ENCODE measurements around the gene MYL7. TPM values are rescaled to one million over a fixed set of nuclear protein-coding genes. Genes with fewer than 3 reads are reported as not detected.

Gene MYL7
- total RNA-seq, 6 experiments from 2014 or later, result 0.30 to 0.64 (median 0.49) TPM; not detected in 2

DNA sequence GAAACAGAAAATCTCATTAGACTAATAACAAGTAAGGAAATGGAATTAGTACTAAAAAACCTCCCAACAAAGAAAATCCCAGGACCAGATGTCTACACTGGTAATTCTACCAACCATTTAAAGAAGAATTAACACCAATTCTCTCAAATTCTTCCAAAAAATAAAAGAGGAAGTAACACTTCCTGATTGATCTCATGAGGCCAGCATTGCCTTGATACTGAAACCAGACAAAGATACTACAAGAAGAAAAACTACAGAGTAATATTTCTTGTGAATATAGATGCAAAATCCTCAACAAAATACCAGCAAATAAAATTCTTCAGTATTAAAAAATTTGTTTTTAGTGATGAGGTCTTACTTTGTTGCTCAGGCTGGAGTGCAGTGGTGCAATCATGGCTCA, 26.8 kb upstream of the MYL7 start:
- DNase-seq, result no peak
- Mint-ChIP-seq H3K4me1 (ENCODE audit: low read depth) (peaks cover 20% of the 10 kb centered on the region), H3K27ac (no peak overlapping the region), H3K4me3 (no peak overlapping the region), H3K27me3 (ENCODE audit: insufficient read depth) (peaks cover 18% of the 10 kb centered on the region; the same call in 1 of the 2 replicates), H3K36me3 (ENCODE audit: low read depth) (no peaks in the 10 kb centered on the region), H3K9me3 (no peaks in the 10 kb centered on the region)
- TF ChIP-seq, protein P1, sequence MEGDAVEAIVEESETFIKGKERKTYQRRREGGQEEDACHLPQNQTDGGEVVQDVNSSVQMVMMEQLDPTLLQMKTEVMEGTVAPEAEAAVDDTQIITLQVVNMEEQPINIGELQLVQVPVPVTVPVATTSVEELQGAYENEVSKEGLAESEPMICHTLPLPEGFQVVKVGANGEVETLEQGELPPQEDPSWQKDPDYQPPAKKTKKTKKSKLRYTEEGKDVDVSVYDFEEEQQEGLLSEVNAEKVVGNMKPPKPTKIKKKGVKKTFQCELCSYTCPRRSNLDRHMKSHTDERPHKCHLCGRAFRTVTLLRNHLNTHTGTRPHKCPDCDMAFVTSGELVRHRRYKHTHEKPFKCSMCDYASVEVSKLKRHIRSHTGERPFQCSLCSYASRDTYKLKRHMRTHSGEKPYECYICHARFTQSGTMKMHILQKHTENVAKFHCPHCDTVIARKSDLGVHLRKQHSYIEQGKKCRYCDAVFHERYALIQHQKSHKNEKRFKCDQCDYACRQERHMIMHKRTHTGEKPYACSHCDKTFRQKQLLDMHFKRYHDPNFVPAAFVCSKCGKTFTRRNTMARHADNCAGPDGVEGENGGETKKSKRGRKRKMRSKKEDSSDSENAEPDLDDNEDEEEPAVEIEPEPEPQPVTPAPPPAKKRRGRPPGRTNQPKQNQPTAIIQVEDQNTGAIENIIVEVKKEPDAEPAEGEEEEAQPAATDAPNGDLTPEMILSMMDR (IDR thresholded peaks at IDR 0.05), result no peak

DNA sequence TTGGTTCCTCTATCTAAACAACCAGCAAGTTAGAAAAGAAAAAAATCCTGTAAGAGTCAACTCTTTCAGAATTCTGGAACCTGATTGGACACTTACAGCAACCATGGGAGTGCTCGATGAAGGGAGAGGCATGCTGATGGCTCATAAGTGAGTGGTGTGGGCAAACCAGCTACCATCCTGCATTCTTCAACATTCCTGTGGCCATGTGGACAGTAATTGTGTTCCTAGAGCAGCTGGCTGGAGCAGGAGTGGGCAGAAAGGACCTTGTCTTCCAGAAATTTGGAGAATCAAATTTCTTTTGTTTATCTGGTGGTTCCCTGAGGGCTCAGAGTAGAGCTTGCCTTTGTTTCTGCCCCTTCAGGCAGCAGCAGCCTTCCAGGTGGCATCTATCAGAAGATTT, 22.5 kb upstream of the MYL7 start:
- peak overlapping the region; percentile 80 for H3K27ac Mint-ChIP-seq
- H3K36me3 Mint-ChIP-seq (ENCODE audit: low read depth), result no peaks in the 10 kb centered on the region
- peaks cover 33% of the 10 kb centered on the region for H3K4me1 Mint-ChIP-seq (ENCODE audit: low read depth)
- TF ChIP-seq, protein P1 (IDR thresholded peaks at IDR 0.05), result no peak
- peaks cover 19% of the 10 kb centered on the region for H3K27me3 Mint-ChIP-seq (ENCODE audit: insufficient read depth)
- H3K9me3 Mint-ChIP-seq, result no peaks in the 10 kb centered on the region
- DNase-seq, result peak; percentile 95
- H3K4me3 Mint-ChIP-seq, result peak overlapping the region; percentile 53

DNA sequence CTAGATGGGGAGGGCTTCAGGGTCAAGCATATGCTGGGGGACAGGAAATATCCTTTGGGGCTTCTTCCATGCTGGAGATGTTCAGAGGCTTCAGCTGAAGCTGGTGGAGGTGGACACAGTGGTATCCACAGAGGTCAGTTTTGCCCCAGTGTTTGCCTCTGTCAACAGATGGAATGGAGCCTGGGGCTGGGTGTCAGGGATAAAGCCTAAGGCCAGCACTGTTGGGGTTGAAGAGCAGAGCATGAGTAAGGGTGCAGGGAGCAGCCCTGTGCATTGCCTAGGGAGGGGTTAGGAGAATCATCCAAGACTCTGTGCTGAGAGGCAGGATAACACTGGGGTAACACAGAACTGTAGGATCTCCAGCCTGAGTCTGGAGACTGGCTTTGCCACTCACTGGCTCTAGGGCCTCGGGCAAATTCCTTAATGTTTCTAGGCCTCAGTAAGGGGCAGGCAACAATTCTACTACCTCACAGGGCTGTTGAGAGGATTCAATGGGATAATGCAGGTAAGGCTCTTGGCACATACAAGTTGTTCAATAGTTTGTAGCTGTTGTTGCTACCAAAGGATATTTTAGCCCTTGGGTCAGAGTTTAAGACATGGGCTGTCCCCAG, 21.8 kb upstream of the MYL7 start:
- no peaks in the 10 kb centered on the region for H3K36me3 Mint-ChIP-seq (ENCODE audit: low read depth)
- H3K4me3 Mint-ChIP-seq, result peak overlapping the region; percentile 53
- H3K9me3 Mint-ChIP-seq, result no peaks in the 10 kb centered on the region
- TF ChIP-seq, protein P1 (IDR thresholded peaks at IDR 0.05), result no peak
- H3K27me3 Mint-ChIP-seq (ENCODE audit: insufficient read depth), result peaks cover 18% of the 10 kb centered on the region
- peak overlapping the region; percentile 80 for H3K27ac Mint-ChIP-seq
- peaks cover 33% of the 10 kb centered on the region for H3K4me1 Mint-ChIP-seq (ENCODE audit: low read depth)
- peak; percentile 6 for DNase-seq

DNA sequence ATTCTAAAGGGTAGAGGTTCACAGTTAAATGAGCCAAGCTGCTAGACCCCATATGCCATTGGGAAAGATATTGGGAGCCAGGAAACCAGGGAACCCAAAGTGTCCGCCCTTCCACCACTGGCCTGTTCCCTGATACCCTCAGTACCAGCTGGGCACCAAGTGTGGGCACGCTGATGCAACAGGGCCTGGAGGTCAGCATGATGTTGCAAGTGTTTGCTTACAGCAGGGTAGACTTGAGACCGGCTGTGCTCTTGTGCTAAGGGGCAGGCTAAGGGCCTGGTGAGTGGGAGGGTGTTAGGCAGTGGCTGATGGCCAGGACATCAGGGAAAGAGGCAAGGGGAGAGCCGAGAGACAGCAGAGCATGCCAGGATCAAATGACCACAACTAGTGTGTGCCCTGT, 21.0 kb upstream of the MYL7 start:
- Mint-ChIP-seq H3K27ac (peak overlapping the region; percentile 80; the same call in 1 of the 2 replicates), H3K36me3 (ENCODE audit: low read depth) (no peaks in the 10 kb centered on the region), H3K4me3 (no peak overlapping the region), H3K4me1 (ENCODE audit: low read depth) (peaks cover 33% of the 10 kb centered on the region), H3K9me3 (no peaks in the 10 kb centered on the region), H3K27me3 (ENCODE audit: insufficient read depth) (peaks cover 11% of the 10 kb centered on the region)
- no peak for DNase-seq
- TF ChIP-seq, protein P1 (IDR thresholded peaks at IDR 0.05), result no peak

DNA sequence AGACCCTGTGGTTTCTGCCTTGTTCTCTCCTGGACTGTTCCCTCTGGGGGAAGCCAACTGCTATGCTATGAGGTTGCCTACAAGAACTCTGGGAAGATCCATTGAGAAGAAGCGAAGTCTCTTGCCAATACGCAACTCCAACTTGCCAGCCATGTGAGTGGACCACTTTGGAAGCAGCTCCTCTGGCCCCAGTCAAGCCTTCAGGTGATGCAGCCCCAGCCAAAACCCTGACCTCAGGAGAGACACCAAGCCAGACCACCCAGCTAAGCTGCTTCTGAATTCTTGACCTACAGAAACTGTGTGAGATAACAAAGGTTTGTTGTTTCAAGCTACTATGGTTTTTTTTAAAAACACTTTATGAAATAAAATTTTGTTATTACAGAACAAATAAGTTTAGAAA, 20.2 kb upstream of the MYL7 start:
- H3K27me3 Mint-ChIP-seq (ENCODE audit: insufficient read depth), result peaks cover 9% of the 10 kb centered on the region
- no peak for DNase-seq
- TF ChIP-seq, protein P1 (IDR thresholded peaks at IDR 0.05), result no peak
- H3K27ac Mint-ChIP-seq, result no peak overlapping the region
- H3K4me3 Mint-ChIP-seq, result no peak overlapping the region
- no peaks in the 10 kb centered on the region for H3K9me3 Mint-ChIP-seq
- no peaks in the 10 kb centered on the region for H3K36me3 Mint-ChIP-seq (ENCODE audit: low read depth)
- H3K4me1 Mint-ChIP-seq (ENCODE audit: low read depth), result peaks cover 33% of the 10 kb centered on the region

Measured in HFFc6 (cell line).